Activated naive CD4-positive, alpha-beta T cell (primary cell): ENCODE measurements around the gene NCOR2.

Experiments
- DNase-seq, 4 experiments: peaks; one replicate each; lab custom pipeline; 2025; lab: John Stamatoyannopoulos, UW

The NCOR2 gene

GRCh38 chr12:124543590-124544310, 23.7 kb downstream of the NCOR2 start:
- no peak for DNase-seq

- no peak for DNase-seq
Observed at GRCh38 chr12:124543052-124543589, 24.3 kb downstream of the NCOR2 start.

DNA sequence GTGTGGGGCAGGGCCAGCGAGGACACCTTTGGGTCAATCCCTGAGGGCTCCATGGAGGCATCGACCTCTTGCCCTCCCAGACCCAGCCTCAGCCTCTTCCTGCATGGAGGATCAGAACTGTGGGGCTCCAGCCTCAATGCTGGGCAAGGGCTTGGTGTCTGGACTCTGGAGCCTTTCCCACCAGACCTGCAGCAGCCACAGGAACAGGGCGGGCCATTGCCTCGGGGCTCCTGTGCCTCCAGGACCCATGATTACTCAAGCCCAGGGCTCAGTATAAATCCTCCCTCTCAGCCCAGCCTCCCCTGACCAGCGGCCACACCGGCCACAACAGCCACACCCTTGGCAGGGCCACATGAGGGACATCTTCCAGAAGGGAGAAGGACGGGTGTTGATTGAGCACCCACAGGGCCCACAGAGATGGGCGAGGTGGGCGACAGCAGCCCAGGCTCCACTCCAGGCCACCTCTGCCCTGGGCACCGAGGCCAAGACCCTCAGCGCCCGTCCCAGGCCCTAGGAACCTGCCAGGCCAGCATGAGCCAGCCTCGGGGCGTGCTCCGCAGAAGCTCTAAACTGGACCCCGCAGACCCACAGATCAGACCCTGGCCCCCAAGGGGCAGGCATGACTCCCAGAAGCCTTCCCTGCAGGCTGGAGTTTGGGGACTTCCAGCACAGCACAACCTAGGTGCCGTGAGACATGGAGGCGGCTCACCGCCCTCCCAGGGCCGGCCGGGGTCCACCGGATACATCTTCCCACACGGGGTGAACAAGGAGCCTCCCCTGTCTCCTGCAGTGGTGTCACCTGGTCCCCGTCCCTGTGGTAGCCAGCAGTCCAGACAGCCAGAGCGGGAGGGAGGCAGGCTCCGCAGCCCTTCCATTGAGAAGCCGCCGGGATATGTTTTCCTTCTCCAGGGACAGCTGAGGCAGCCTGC, 25.1 kb downstream of the NCOR2 start:
- DNase-seq = no peak

DNA sequence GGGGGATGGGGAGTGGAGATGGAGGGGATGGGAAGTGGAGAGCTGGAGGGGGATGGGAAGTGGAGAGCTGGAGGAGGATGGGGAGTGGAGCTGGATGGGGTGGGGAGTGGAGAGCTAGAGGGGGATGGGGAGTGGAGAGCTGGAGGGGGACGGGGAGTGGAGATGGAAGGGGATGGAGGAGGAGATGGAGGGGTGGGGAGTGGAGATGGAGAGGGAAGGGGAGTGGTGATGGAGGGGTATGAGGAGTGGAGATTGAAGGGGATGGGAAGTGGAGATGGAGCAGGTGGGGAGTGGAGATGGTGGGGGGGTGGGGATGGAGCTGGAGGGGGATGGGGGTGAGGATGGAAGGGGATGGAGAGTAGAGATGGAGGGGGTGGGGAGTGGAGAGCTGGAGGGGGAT, 26.1 kb downstream of the NCOR2 start:
- DNase-seq = no peak

GRCh38 chr12:124539084-124540041, 28.0 kb downstream of the NCOR2 start:
- no peak for DNase-seq

DNA sequence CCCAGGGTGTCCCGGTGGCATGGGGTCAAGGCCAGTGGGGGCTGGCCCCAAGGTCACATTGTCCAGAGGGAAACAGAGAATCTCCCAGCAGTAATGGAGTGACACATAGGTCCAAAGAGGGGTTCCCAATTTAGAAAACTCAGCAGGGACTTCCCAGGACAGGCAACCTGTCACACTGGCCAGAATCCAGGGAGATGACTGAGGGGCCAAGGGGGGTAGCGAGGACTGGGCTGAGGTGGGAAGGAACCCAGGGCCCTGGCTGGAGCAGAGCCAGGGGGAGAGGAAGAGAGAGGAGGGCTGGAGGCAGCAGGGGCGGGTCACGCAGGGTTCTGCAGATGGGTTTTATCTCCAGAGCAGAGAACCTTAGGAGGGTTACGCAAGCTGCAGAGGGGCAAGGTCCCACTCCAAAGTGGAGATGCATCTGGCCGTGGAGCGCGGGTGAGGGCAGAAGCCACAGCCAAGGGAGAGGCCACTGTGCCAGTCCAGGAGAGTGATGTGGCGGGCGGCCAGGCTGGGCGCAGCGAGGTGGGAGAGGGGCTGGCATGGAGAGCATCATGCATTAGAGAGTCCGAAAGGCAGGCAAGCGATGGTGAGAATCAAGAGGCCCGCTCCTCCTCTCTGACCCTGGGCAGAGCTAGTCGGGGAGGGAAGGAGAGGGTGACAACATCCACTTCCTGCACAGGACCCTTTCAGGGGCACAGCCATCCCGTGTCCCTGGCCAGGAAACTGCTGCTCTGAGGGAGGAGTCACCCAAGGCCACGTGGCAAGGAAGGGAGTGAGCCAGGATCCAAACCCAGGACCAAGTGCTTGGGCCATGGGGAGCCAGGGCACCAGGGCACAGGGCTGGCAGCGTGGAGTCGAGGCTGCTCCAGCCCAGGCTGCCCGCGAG, 29.0 kb downstream of the NCOR2 start:
- no peak for DNase-seq

- DNase-seq = no peak
Observed at GRCh38 chr12:124537525-124538193, 29.8 kb downstream of the NCOR2 start.

DNA sequence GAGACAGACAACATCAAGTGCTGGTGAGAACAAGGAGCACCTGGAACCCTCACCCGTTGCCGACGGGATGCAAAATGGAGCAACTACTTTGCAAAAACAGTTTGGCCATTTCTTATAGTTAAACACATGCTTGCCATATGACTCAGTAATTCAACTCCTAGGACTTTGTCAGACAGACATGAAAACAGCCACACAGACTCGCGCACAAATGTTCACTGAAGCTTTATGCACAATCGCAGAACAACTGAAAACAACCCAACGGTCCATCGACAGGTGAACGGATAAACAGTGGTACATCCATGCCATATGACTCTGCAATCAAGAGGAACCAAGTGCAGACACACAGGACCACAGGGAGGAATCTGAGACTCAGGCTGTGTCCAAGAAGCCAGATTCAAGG, 30.8 kb downstream of the NCOR2 start:
- no peak for DNase-seq

- no peak for DNase-seq
Observed at GRCh38 chr12:124534776-124535740, 32.4 kb downstream of the NCOR2 start.

GRCh38 chr12:124533456-124533855, 34.0 kb downstream of the NCOR2 start:
- DNase-seq = no peak

GRCh38 chr12:124532967-124533366, 34.4 kb downstream of the NCOR2 start:
- DNase-seq = no peak

DNA sequence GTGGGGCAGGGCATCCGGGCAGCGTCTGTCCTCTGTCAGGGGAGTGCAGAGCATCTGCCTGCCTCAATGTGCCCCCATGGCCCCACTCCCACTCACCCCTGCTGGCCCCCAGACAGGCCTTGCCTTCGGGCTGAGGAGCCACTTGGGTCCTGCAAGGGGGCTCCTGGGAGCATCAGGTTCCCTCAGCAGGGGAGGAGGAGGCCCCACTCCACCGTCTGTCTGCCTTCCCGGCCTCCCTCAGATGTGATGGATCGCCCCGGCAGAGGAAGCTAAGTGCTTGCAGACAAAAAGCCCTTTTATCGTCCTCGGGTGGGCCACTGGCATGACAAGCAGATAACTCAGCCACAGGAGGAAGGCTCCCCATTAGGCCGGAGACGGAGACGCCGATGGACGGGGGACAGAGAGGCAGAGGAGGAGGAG, 35.1 kb downstream of the NCOR2 start:
- no peak for DNase-seq

GRCh38 chr12:124531906-124532305, 35.5 kb downstream of the NCOR2 start:
- no peak for DNase-seq

GRCh38 chr12:124531281-124531745, 36.1 kb downstream of the NCOR2 start:
- DNase-seq = no peak

DNA sequence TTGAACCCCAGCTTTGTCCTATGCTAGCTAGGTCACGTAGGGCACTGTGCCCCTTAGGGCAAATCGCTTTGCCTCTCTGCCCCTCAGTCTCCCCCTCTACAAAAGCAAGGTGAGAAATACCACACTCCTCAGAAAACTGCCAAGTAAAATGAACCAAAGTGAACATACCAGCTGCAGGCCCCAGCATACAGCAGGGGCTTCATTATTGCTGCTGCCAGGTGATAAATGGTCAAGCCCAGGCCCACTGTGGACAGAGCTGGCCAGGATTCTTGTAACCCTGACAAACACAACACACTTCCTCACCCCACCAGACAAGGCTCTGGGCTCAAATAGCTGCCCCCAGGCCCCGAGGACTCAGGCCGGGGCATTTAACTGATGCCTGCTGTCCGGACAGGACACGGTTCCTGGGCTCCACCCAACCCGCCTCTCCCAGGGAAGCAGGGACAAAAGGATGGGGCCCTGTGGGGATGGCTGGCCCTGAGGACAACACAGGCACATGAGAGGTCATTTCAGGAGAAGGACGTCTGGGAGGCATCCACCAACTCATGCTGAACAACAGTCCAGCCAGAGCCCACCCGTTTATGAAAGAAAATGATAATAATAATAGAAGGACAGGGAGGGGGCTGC, 36.7 kb downstream of the NCOR2 start:
- DNase-seq = no peak

GRCh38 chr12:124529565-124530276, 37.7 kb downstream of the NCOR2 start:
- DNase-seq = no peak

- DNase-seq = no peak
Observed at GRCh38 chr12:124527861-124528561, 39.4 kb downstream of the NCOR2 start.
